GM21717 (cell line): ENCODE results near the gene ANXA11.
"Not testable (repeated sequence)": the region's sequence is repeated elsewhere in the genome, so short reads cannot be mapped to it uniquely, and the experiment has no call there.

ENCODE experiments used
- ATAC-seq: cut with Tn5 transposase; IDR thresholded peaks from one replicate; pipeline ENCODE4 v1.9.1; 2021; ENCODE audit warnings: mild to moderate bottlenecking, moderate library complexity; ENCODE audit not compliant: unreplicated experiment

ANXA11 gene

DNA sequence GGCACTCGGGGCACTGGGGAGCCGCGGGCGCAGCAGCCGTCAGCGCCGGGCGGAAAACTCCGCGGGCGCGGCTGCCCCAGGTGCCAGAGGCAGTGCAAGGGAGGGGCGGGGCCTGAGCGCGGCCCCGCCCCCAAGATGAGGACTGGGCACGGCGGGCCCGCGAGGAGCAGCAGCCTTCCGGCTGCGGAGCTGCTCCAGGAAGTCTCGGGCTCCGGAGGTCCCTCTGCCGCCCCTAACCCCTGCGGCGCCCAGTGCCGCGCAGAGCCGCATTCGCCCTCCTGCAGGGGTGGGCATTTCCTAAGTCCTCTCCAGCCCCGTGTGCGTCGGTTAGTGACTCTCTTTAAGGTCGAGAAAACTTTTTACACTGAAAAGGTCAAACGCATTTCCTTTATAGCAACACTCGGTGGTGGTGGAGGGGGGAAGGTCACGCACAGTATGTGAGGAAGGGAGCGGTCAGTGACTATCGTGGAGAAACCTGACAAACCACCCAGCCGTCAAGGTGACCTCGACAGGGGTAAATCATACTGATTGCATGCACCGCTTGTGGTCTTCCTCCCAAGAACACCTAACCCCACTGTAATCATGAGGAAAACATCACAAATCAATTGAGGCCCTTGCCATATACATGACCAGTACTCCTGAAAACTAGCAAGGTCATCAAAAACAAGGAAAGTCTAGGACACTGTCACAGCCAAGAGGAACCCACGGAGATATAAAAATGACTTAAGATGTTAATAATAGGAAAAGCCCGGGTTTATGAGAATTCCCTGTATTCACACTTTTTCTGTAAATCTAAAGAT, at the start of gene ANXA11:
ANXA11 (minus strand) TSS at position 61 of the 800 bp plus-strand sequence. CDS start 32,676 bp downstream, outside the sequence.
- peak; percentile 84 for ATAC-seq

- not testable (repeated sequence) for ATAC-seq
Observed at GRCh38 chr10:80254726-80255125, 49.4 kb upstream of the ANXA11 start.

- ATAC-seq: peak; percentile 5
Observed at GRCh38 chr10:80253963-80254271, 48.6 kb upstream of the ANXA11 start.

DNA sequence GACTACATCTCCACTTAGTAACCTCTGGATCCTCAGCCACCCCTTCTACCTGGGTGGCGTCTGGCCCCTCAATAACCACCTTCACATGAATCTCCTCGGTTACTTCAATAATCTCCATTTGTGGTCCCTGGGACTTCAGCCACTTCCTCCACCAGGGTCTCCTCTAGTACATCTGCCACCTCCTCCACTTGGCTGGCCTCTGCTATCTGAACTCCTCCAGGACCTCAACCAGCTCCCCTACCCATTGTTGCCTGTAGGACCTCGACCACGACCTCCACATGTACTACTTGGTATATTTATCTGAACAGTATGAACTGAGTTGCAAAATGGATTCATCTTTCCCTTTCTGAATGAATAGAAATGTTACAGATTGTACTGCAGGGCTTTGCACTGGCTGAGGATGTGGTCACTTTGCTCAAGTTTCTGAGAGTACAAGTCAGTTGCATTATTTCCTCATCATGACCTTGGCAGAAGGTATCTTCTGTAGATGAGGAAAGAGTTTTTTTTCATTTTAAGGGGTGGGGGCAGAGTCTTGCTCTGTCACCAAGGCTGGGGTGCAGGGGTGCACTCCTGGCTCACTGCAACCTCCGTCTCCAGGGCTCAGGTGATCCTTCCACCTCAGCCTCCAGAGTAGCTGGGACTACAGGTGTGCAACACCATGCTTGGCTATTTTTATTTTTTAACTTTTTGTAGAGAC, 48.1 kb upstream of the ANXA11 start:
- ATAC-seq: peak; percentile 73

GRCh38 chr10:80252296-80252887, 47.1 kb upstream of the ANXA11 start:
- no peak for ATAC-seq

DNA sequence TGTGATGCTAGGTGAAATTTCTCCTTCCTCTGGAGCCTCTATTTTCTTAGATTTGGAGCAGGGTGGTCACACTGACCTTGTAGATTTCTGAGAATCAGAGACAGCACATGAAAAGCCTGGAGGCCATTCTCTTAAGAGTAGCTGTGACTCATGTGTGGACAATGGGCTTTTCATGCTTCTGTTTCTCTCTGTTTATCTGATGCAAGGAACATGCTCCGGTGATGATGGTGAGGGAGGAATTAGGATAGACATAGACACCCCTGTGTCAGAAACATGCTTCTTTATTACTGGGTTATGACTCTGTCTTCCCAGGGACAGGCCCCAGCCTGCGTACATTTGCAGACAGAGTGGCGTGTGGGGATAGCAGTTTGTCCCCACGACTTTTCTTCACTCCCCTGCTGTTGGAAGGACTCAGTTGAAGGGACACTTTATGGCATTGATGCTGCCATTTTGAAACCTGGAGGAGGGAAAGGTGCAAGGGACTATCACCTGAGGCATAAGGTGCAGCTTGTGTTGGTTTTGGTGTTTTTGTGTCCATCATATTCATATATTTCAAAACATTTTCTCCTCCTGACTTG, 46.5 kb upstream of the ANXA11 start:
- ATAC-seq: not testable (repeated sequence)

GRCh38 chr10:80250399-80250798, 45.1 kb upstream of the ANXA11 start:
- not testable (repeated sequence) for ATAC-seq

DNA sequence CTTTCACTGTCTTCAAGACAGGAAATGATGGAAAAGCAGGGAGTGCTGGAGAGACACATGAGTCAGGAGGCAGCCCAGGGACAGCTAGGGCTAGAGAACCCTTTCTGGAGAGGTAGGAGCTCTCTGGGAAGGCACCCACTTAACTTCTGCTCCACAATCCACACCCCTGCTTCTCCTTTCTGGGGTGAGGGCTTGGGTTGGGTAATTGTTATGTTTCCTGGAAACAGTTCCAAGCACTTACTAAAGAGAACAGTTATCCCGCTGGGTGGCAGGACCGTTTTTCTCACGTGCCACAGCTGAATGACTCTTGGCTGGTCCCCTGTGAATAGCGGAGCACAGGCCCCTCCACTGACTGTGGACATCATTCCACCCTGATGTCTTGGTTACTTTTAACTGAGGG, 44.6 kb upstream of the ANXA11 start:
- not testable (repeated sequence) for ATAC-seq

DNA sequence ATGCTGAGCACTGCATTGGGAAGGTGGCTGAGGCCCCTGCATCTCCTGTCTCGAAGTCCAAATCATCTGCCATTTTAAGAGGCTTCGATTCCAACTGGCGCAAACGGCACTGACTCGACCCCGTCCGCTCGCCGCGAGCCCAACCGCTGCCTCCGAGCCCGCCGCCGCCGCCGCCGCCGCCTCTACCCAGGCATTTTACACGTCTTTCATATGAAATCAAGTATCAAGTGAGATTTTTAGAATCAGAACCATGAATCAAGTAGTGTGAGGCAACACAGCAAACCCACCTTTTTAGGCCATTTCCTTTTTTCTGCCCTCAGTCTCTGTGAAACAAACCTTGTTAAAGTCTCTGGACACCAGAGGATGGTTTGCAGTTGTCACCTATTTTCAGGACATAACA, 42.3 kb upstream of the ANXA11 start:
- ATAC-seq: not testable (repeated sequence)

- ATAC-seq: not testable (repeated sequence)
Observed at GRCh38 chr10:80244371-80244770, 39.0 kb upstream of the ANXA11 start.

DNA sequence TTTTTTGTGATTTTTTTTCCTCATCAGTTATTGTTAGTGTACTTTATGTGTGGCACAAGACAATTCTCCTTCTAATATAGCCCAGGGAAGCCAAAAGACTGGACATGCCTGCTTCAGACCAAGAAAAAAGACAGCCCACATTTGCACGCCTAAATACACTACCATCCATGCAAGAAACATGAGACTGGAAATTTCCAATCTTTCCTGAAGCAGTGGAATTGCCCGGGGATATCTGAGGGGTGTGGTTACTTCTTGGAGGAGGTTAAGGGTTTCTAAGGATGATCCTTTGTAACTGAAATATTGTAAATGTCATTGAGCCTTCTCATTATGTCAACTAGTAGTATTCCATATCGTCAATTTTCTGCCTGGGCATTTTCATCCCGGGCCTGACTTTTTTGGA, 37.0 kb upstream of the ANXA11 start:
- ATAC-seq: not testable (repeated sequence)

- not testable (repeated sequence) for ATAC-seq
Observed at GRCh38 chr10:80236457-80236856, 31.1 kb upstream of the ANXA11 start.

GRCh38 chr10:80234331-80235235, 29.2 kb upstream of the ANXA11 start:
- peak; percentile 100 for ATAC-seq

- ATAC-seq: not testable (repeated sequence)
Observed at GRCh38 chr10:80233871-80234270, 28.5 kb upstream of the ANXA11 start.

- ATAC-seq: not testable (repeated sequence)
Observed at GRCh38 chr10:80226723-80227122, 21.4 kb upstream of the ANXA11 start.

GRCh38 chr10:80223031-80223419, 17.7 kb upstream of the ANXA11 start:
- ATAC-seq: not testable (repeated sequence)

GRCh38 chr10:80218878-80219277, 13.5 kb upstream of the ANXA11 start:
- ATAC-seq: peak; percentile 92

DNA sequence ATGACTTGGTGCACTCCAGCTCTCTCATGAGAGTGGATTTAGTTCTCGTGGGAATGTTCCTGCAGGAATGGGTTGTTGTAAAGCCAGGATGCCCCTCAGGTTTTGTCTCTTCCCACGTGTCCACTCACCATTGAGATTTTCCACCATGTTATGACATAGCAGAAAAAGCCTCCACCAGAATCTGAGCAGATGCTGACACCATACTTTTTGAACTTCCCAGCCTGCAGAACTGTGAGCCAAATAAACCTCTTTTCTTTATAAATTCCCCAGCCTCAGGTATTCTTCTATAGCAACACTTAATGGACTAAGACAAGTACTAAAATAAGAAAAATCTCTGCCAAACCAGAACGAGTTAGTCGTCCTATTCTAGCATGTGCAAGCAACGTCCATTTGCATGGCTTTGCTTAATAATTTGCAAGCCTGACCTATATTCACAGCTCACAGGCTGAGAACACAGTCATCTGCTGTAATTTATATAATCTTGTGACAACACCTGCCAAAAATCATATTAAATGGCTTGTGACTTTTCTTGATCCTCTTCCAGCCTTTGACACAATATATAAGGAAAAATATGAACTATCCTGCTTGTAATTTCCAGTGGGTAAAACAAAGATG, 9.1 kb upstream of the ANXA11 start:
- ATAC-seq: not testable (repeated sequence)

DNA sequence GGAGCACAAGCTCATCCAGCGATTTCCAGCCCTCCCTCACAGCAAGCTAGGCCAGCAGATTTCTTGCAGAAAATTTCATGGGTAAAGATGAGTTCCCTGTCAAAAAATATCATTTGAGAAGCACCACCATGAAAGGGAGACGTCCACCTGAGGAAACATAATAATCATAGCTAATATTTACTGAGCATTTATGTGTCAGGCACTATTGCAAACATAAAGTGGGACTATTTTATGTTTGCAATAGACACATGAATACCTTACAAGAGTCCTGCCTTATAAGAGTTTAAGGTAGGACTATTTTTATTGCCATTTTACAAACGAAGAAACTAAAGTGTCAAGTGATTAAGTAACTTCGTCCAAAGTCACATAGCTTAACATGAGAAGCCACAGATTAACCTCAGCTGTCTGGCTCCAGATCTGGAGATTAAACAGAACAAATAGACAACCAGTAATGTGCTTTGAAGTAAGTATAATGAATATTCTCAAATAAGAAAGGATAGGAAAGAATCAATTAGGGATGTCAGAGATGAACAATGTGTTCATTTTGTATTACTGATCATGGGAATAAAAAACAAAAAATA, 7.3 kb upstream of the ANXA11 start:
- not testable (repeated sequence) for ATAC-seq

DNA sequence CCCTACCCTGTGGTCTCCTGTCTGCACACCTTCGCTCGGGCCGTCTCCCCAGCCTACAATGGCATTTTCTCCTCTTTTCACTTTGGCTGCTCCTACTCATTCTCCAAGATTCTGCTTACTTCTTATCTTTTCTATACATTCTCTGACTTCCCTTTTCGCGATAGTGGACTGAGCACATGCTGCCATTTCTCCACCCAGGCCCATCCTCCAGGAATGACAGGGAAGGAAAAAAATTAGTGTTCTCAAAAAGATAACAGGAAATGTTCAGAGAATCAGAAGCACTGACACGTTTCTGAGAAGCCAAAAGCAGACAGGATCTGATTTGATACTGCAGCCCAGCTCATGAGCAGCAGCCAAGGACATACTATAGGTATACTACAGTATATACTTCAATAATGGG, 6.4 kb upstream of the ANXA11 start:
- no peak for ATAC-seq
